DND-41 (cell line): ENCODE measurements around the gene OR6V1.

Source experiments
- EZH2 ChIP-seq: IDR thresholded peaks from 3 replicates; pipeline ENCODE4 v1.6.1; 2012; ENCODE audit warnings: borderline replicate concordance, low read depth, mild to moderate bottlenecking, moderate library complexity, low read length, inconsistent platforms; ENCODE audit not compliant: severe bottlenecking
- TF ChIP-seq, protein P1 (sequence below): IDR thresholded peaks from 2 replicates; pipeline ENCODE4 v1.5.1; 2012; ENCODE audit warnings: borderline replicate concordance, low read length, moderate library complexity, mild to moderate bottlenecking; ENCODE audit not compliant: poor library complexity, severe bottlenecking; ENCODE audit errors: extremely low read depth

DNA sequence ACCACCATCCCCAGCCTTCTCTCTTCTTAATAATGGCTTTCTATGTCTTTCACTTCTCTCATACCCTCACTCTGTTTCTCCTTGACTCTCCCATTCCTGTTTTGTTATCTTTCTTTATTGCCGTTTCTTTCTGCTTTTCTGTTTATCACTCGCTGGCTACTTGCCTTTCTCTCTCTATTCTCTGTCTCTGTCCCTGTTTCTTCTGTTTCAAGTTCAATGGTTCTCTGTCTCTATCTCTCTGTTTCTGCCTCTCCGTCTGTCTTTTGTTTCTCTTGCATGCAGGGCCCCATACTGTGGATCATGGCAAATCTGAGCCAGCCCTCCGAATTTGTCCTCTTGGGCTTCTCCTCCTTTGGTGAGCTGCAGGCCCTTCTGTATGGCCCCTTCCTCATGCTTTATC is at the start of gene OR6V1:
- no peak for TF ChIP-seq EZH2
- TF ChIP-seq, protein P1, sequence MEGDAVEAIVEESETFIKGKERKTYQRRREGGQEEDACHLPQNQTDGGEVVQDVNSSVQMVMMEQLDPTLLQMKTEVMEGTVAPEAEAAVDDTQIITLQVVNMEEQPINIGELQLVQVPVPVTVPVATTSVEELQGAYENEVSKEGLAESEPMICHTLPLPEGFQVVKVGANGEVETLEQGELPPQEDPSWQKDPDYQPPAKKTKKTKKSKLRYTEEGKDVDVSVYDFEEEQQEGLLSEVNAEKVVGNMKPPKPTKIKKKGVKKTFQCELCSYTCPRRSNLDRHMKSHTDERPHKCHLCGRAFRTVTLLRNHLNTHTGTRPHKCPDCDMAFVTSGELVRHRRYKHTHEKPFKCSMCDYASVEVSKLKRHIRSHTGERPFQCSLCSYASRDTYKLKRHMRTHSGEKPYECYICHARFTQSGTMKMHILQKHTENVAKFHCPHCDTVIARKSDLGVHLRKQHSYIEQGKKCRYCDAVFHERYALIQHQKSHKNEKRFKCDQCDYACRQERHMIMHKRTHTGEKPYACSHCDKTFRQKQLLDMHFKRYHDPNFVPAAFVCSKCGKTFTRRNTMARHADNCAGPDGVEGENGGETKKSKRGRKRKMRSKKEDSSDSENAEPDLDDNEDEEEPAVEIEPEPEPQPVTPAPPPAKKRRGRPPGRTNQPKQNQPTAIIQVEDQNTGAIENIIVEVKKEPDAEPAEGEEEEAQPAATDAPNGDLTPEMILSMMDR = no peak
